MG63 (cell line): Measurements from ENCODE around the gene PCDHGA10. TPM values are rescaled to one million over a fixed set of nuclear protein-coding genes. Genes with fewer than 3 reads are reported as not detected.

Experiments used
- DNase-seq: peaks from one replicate; pipeline ENCODE4 v3.0.0-alpha.2; 2020
- H3K27me3 ChIP-seq: fragments of 250-450 bp; sonication (Bioruptor Pico); 2 replicates; pipeline ENCODE4 v1.5.1; 2020; ENCODE audit warnings: mild to moderate bottlenecking, moderate library complexity
- H3K36me3 ChIP-seq: fragments of 250-450 bp; sonication (Bioruptor Pico); 2 replicates; pipeline ENCODE4 v1.5.1; 2020; ENCODE audit warnings: mild to moderate bottlenecking, moderate library complexity
- H3K4me3 ChIP-seq: fragments of 250-450 bp; sonication (Bioruptor Pico); 2 replicates; pipeline ENCODE4 v1.5.1; 2020; ENCODE audit warnings: mild to moderate bottlenecking, moderate library complexity
- H3K9me3 ChIP-seq: fragments of 250-450 bp; sonication (Bioruptor Pico); 2 replicates; pipeline ENCODE4 v1.5.1; 2020; ENCODE audit warnings: mild to moderate bottlenecking, moderate library complexity
- total RNA-seq: library from RNA; depleted of rRNA; stranded (reverse); fragments of >200 nt; shearing (Covaris generic); gene quantifications from 2 replicates; pipeline ENCODE4 v1.2.3, GENCODE V29; 2014; ENCODE audit warnings: low replicate concordance; rRNA removed

PCDHGA10 gene
- total RNA-seq, 1 experiment from 2014 or later, result 1.0 TPM

- Histone ChIP-seq H3K36me3 (no peaks in the 10 kb centered on the region), H3K9me3 (no peaks in the 10 kb centered on the region), H3K27me3 (no peaks in the 10 kb centered on the region), H3K4me3 (no peak overlapping the region)
- DNase-seq, result no peak
Measured at GRCh38 chr5:141437221-141437620, 24.4 kb downstream of the PCDHGA10 start.

DNA sequence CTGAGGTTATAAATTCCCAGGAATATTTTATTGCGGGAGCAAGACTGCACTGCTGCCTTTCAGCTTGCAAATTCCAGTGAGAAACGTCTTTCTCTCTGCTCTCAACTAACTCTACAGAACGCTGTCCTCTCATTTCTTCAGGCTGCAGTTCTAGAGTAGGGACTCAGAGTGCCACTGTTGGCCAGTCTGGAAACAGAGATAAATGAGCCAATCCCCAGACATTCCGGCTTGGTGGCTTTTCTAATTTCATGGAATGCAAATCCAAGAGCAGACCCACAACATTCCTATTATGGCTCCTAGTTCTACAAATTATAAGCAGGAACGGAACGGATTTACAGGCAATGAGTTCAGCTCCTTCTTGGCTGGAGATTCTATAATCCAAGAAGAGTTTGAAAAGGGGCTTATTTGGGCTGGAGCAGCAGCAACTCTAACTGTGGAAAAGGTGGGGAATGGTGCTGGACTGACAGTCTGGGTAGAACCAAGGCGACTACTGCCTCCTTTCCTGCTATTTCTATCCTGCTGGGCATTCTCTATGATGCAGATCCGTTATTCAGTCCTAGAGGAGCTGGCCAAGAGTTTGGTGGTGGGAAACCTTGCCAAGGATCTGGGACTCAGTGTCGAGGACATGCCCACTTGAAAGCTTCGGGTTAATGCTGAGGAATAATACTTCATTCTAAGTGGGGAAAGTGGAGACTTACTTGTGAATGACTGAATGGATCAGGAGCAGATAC is 26.8 kb downstream of the PCDHGA10 start:
- Histone ChIP-seq H3K4me3 (no peak overlapping the region), H3K27me3 (no peaks in the 10 kb centered on the region), H3K36me3 (no peaks in the 10 kb centered on the region), H3K9me3 (no peaks in the 10 kb centered on the region)
- DNase-seq, result no peak

DNA sequence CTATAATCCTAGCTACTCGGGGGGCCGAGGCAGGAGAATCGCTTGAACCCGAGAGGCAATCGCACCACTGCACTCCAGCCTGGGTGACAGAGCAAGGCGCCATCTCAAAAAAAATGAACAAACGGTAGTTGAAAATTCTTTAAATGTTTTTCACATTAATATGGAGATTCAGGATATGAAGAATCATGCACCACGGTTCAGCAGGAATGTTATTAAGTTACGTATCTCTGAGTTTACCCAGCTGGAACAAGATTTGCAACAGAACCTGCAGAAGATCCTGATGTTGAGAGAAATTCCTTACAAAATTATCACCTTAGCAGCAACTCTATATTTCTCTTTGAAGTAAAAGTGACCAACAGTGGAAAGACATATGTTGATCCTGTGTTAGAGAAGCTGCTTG is 27.6 kb downstream of the PCDHGA10 start:
- H3K9me3 ChIP-seq, result no peaks in the 10 kb centered on the region
- no peak for DNase-seq
- no peak overlapping the region for H3K4me3 ChIP-seq
- H3K36me3 ChIP-seq, result no peaks in the 10 kb centered on the region
- no peaks in the 10 kb centered on the region for H3K27me3 ChIP-seq

- no peaks in the 10 kb centered on the region for H3K27me3 ChIP-seq
- H3K9me3 ChIP-seq, result no peaks in the 10 kb centered on the region
- no peaks in the 10 kb centered on the region for H3K36me3 ChIP-seq
- no peak for DNase-seq
- H3K4me3 ChIP-seq, result no peak overlapping the region
Measured at GRCh38 chr5:141441571-141442170, 28.9 kb downstream of the PCDHGA10 start.

- no peaks in the 10 kb centered on the region for H3K36me3 ChIP-seq
- no peak for DNase-seq
- H3K4me3 ChIP-seq, result no peak overlapping the region
- no peaks in the 10 kb centered on the region for H3K27me3 ChIP-seq
- H3K9me3 ChIP-seq, result peaks cover 2% of the 10 kb centered on the region; the same call in 1 of the 2 replicates
Measured at GRCh38 chr5:141465351-141465750, 52.6 kb downstream of the PCDHGA10 start.

Other genes starting within 250 kb of the PCDHGA10 start
- gene PCDHB7, start 240.3 kb upstream of the PCDHGA10 start, total RNA-seq, result 0.46 TPM in 1 of 2 replicates, not detected in the other
- gene PCDHB8, start 235.2 kb upstream of the PCDHGA10 start, total RNA-seq, result not detected in 2 replicates
- 0.10 and 1.2 TPM in 2 replicates for gene PCDHB16, start 230.6 kb upstream of the PCDHGA10 start, total RNA-seq
- gene PCDHB9, start 225.8 kb upstream of the PCDHGA10 start, total RNA-seq, result 1.9 TPM in 1 of 2 replicates, not detected in the other
- gene PCDHB10, start 220.6 kb upstream of the PCDHGA10 start, total RNA-seq, result 0.10 TPM in 1 of 2 replicates, not detected in the other
- gene PCDHB11, start 213.4 kb upstream of the PCDHGA10 start, total RNA-seq, result 1.0 TPM in 1 of 2 replicates, not detected in the other
- 0.16 TPM in 1 of 2 replicates, not detected in the other for gene PCDHB12, start 204.3 kb upstream of the PCDHGA10 start, total RNA-seq
- 0.40 TPM in 1 of 2 replicates, not detected in the other for gene PCDHB13, start 199.1 kb upstream of the PCDHGA10 start, total RNA-seq
- 0.74 and 3.8 TPM in 2 replicates for gene PCDHB14, start 189.6 kb upstream of the PCDHGA10 start, total RNA-seq
- 0.07 and 2.0 TPM in 2 replicates for gene PCDHB15, start 167.6 kb upstream of the PCDHGA10 start, total RNA-seq
- not detected in 2 replicates for gene SLC25A2, start 108.9 kb upstream of the PCDHGA10 start, total RNA-seq
- gene TAF7, start 92.2 kb upstream of the PCDHGA10 start, total RNA-seq, result 183 and 217 TPM in 2 replicates
- gene PCDHGA1, start 82.5 kb upstream of the PCDHGA10 start, total RNA-seq, result 0.42 and 0.56 TPM in 2 replicates
- not detected in 2 replicates for gene PCDHGA2, start 74.2 kb upstream of the PCDHGA10 start, total RNA-seq
- gene PCDHGA3, start 69.2 kb upstream of the PCDHGA10 start, total RNA-seq, result not detected in 2 replicates
- 0.59 and 1.3 TPM in 2 replicates for gene PCDHGB1, start 62.9 kb upstream of the PCDHGA10 start, total RNA-seq
- 0.23 and 0.44 TPM in 2 replicates for gene PCDHGA4, start 58.0 kb upstream of the PCDHGA10 start, total RNA-seq
- gene PCDHGB2, start 53.0 kb upstream of the PCDHGA10 start, total RNA-seq, result 1.6 and 2.5 TPM in 2 replicates
- not detected in 2 replicates for gene PCDHGA5, start 48.8 kb upstream of the PCDHGA10 start, total RNA-seq
- gene PCDHGB3, start 42.7 kb upstream of the PCDHGA10 start, total RNA-seq, result 0.81 TPM in 1 of 2 replicates, not detected in the other
- 0.20 and 2.3 TPM in 2 replicates for gene PCDHGA6, start 39.1 kb upstream of the PCDHGA10 start, total RNA-seq
- 0.07 and 0.67 TPM in 2 replicates for gene PCDHGA7, start 30.2 kb upstream of the PCDHGA10 start, total RNA-seq
- 0.17 and 0.26 TPM in 2 replicates for gene PCDHGB4, start 25.3 kb upstream of the PCDHGA10 start, total RNA-seq
- gene PCDHGA8, start 20.4 kb upstream of the PCDHGA10 start, total RNA-seq, result 0.03 and 0.59 TPM in 2 replicates
- 0.53 TPM in 1 of 2 replicates, not detected in the other for gene PCDHGB5, start 15.0 kb upstream of the PCDHGA10 start, total RNA-seq
- not detected in 2 replicates for gene PCDHGA9, start 10.2 kb upstream of the PCDHGA10 start, total RNA-seq
- gene PCDHGB6, start 5.0 kb upstream of the PCDHGA10 start, total RNA-seq, result not detected in 2 replicates
- 0.10 TPM in 1 of 2 replicates, not detected in the other for gene PCDHGB7, start 4.7 kb downstream of the PCDHGA10 start, total RNA-seq
- not detected in 2 replicates for gene PCDHGA11, start 8.1 kb downstream of the PCDHGA10 start, total RNA-seq
- not detected in 2 replicates for gene PCDHGA12, start 17.5 kb downstream of the PCDHGA10 start, total RNA-seq
- gene PCDHGC3, start 63.0 kb downstream of the PCDHGA10 start, total RNA-seq, result 42.3 and 49.8 TPM in 2 replicates
- gene PCDHGC4, start 72.0 kb downstream of the PCDHGA10 start, total RNA-seq, result not detected in 2 replicates
- 0.46 TPM in 1 of 2 replicates, not detected in the other for gene PCDHGC5, start 76.1 kb downstream of the PCDHGA10 start, total RNA-seq
- 28.4 and 43.9 TPM in 2 replicates for gene DIAPH1, start 206.0 kb downstream of the PCDHGA10 start, total RNA-seq
- 122 and 169 TPM in 2 replicates for gene HDAC3, start 223.9 kb downstream of the PCDHGA10 start, total RNA-seq
- 13.2 and 15.1 TPM in 2 replicates for gene RELL2, start 224.0 kb downstream of the PCDHGA10 start, total RNA-seq
- 3.4 and 5.8 TPM in 2 replicates for gene FCHSD1, start 238.4 kb downstream of the PCDHGA10 start, total RNA-seq